Esophagus muscularis mucosa (tissue), 4 donors: ENCODE data around the gene ARHGAP8. TPM values are rescaled to one million over a fixed set of nuclear protein-coding genes. Genes with fewer than 3 reads are reported as not detected.

ENCODE experiments used
- DNase-seq: peaks from one replicate; pipeline ENCODE4 v3.0.0-alpha.2; 2017; ENCODE audit errors: extremely low spot score
- H3K27ac ChIP-seq, 4 donors: fragments of 200-600 bp; sonication (generic); replicated peaks in 1 of 4; 1 replicate in 3 of 4; 2 replicates in 1 of 4; pipeline ENCODE4 v1.5.1; 2016 to 2019; ENCODE audit warnings: mild to moderate bottlenecking in 1 of 4
- H3K27me3 ChIP-seq, 4 donors: fragments of 200-600 bp; sonication (generic); one replicate each; pipeline versions ENCODE4 v1.5.1 to v1.6.0; 2016 to 2019
- H3K36me3 ChIP-seq, 4 donors: fragments of 200-600 bp; sonication (generic); one replicate each; pipeline ENCODE4 v1.5.1; 2016 to 2019
- H3K4me1 ChIP-seq, 4 donors: fragments of 200-600 bp; sonication (generic); one replicate each; pipeline ENCODE4 v1.5.1; 2016 to 2019
- H3K4me3 ChIP-seq, 4 donors: fragments of 200-600 bp; sonication (generic); 1 replicate in 2 of 4; 2 replicates in 2 of 4; pipeline ENCODE4 v1.5.1; 2016 to 2019; ENCODE audit warnings: mild to moderate bottlenecking in 4 of 4, moderate library complexity in 1 of 4
- H3K9me3 ChIP-seq, 4 donors: fragments of 200-600 bp; sonication (generic); 1 replicate in 3 of 4; 2 replicates in 1 of 4; pipeline ENCODE4 v1.5.1; 2016 to 2019
- CTCF ChIP-seq, 3 experiments: fragments of 200-600 bp in 2 of 3; fragments of 450-650 bp in 1 of 3; sonication (generic) in 2 of 3; IDR thresholded peaks; one replicate each; pipeline ENCODE4 v1.5.1; 2017 to 2019; ENCODE audit warnings: antibody characterized with exemption in 3 of 3, mild to moderate bottlenecking in 2 of 3, moderate library complexity in 1 of 3
- EP300 ChIP-seq: sonication (generic); formaldehyde crosslinking; IDR thresholded peaks from one replicate; pipeline ENCODE4 v1.6.1; 2017; ENCODE audit warnings: antibody characterized with exemption
- POLR2A ChIP-seq: fragments of 450-650 bp; IDR thresholded peaks from one replicate; pipeline ENCODE4 v1.6.1; 2017; ENCODE audit warnings: antibody characterized with exemption, moderate library complexity, mild to moderate bottlenecking, low read depth
- POLR2AphosphoS5 ChIP-seq, 2 donors: sonication (generic); formaldehyde crosslinking; IDR thresholded peaks; one replicate each; pipeline ENCODE4 v1.6.1; 2017; ENCODE audit warnings: antibody characterized with exemption in 2 of 2
- WGBS: methylation state at CpG from one replicate; pipeline ENCODE4 v1.1.5; 2018; 5-methylcytosine and 5-hydroxymethylcytosine counted together
- intact Hi-C: fragments of 100-400 bp; cut with DNase I; formaldehyde crosslinking; loops from one replicate; pipeline ENCODE4 v1.15.1; 2023
- total RNA-seq, 4 donors: library from RNA; depleted of rRNA; stranded (reverse); fragments of >200 nt; gene quantifications; one replicate each; pipeline versions ENCODE4 v1.1.0 to v1.2.1, GENCODE V29; 2016

The ARHGAP8 gene
- total RNA-seq, 4 donors from 2014 or later, result 0.33 to 0.58 TPM; not detected in 2

GRCh38 chr22:44828193-44828592 is 75.8 kb downstream of the ARHGAP8 start:
- intact Hi-C loops, result no loop called here
- Histone ChIP-seq H3K4me3 (no peak overlapping the region), H3K9me3 (peaks cover 0 to 17% (median 5%) of the 10 kb centered on the region in 4 donors), H3K27me3 (peaks cover 0 to 36% (median 0%) of the 10 kb centered on the region in 4 donors), H3K4me1 (no peaks in the 10 kb centered on the region), H3K27ac (no peak overlapping the region), H3K36me3 (no peaks in the 10 kb centered on the region)
- TF ChIP-seq POLR2A (no peak), CTCF (IDR thresholded peaks at IDR 0.05) (peak in 1 of 3 experiments; percentile 16)
- WGBS, result 58% methylated on average over 8 of the region's 8 CpGs
- DNase-seq, result no peak

- peaks cover 0 to 47% (median 27%) of the 10 kb centered on the region in 4 donors for H3K9me3 ChIP-seq
- 81% methylated on average over 1 of the region's 1 CpG for WGBS
These were observed 79.5 kb downstream of the ARHGAP8 start for GRCh38 chr22:44831885-44832284.

GRCh38 chr22:44834065-44834464 is 81.7 kb downstream of the ARHGAP8 start:
- Histone ChIP-seq H3K9me3 (peaks cover 0 to 47% (median 27%) of the 10 kb centered on the region in 4 donors), H3K4me3 (no peak overlapping the region), H3K27ac (no peak overlapping the region), H3K36me3 (no peaks in the 10 kb centered on the region), H3K4me1 (peaks cover 0 to 5% (median 0%) of the 10 kb centered on the region in 4 donors), H3K27me3 (peaks cover 0 to 31% (median 0%) of the 10 kb centered on the region in 4 donors)
- TF ChIP-seq EP300, result no peak
- intact Hi-C loops, result no loop called here
- DNase-seq, result no peak

More at GRCh38 chr22:44831885-44832284, 79.5 kb downstream of the ARHGAP8 start:
- Histone ChIP-seq H3K27ac (no peak overlapping the region), H3K4me1 (no peaks in the 10 kb centered on the region), H3K4me3 (no peak overlapping the region), H3K27me3 (peaks cover 0 to 13% (median 0%) of the 10 kb centered on the region in 4 donors), H3K36me3 (no peaks in the 10 kb centered on the region)
- TF ChIP-seq POLR2AphosphoS5 (IDR thresholded peaks at IDR 0.05) (no peak), POLR2A (no peak), EP300 (no peak)
- intact Hi-C loops, result no loop called here
- no peak for DNase-seq

GRCh38 chr22:44837481-44837880 is 85.1 kb downstream of the ARHGAP8 start:
- no peak for TF ChIP-seq POLR2A
- TF ChIP-seq EP300, result no peak
- no peak for TF ChIP-seq POLR2AphosphoS5 (IDR thresholded peaks at IDR 0.05)
- no peak for TF ChIP-seq CTCF (IDR thresholded peaks at IDR 0.05)
- no peak overlapping the region for H3K4me3 ChIP-seq
- H3K27me3 ChIP-seq, result peaks cover 0 to 52% (median 0%) of the 10 kb centered on the region in 4 donors
- H3K36me3 ChIP-seq, result no peaks in the 10 kb centered on the region
- 71% methylated on average over 12 of the region's 15 CpGs for WGBS
- H3K9me3 ChIP-seq, result peaks cover 0 to 35% (median 23%) of the 10 kb centered on the region in 4 donors
- no peak for DNase-seq
- no peak overlapping the region for H3K27ac ChIP-seq
- intact Hi-C loops, result no loop called here
- peaks cover 0 to 7% (median 0%) of the 10 kb centered on the region in 4 donors for H3K4me1 ChIP-seq

- Histone ChIP-seq H3K9me3 (peaks cover 0 to 27% (median 21%) of the 10 kb centered on the region in 4 donors), H3K4me3 (no peak overlapping the region), H3K4me1 (peaks cover 0 to 7% (median 0%) of the 10 kb centered on the region in 4 donors), H3K27ac (no peak overlapping the region), H3K27me3 (peaks cover 0 to 52% (median 0%) of the 10 kb centered on the region in 4 donors), H3K36me3 (no peaks in the 10 kb centered on the region)
- DNase-seq, result no peak
- intact Hi-C loops, result no loop called here
- 49% methylated on average over 9 of the region's 16 CpGs for WGBS
- TF ChIP-seq POLR2A (no peak), EP300 (no peak), POLR2AphosphoS5 (IDR thresholded peaks at IDR 0.05) (no peak), CTCF (IDR thresholded peaks at IDR 0.05) (no peak)
These were observed 86.1 kb downstream of the ARHGAP8 start for GRCh38 chr22:44838316-44839016.
